Daoy (cell line): ENCODE measurements around the gene SND1. TPM values are rescaled to one million over a fixed set of nuclear protein-coding genes. Genes with fewer than 3 reads are reported as not detected.
"Not testable (repeated sequence)": the region's sequence is repeated elsewhere in the genome, so short reads cannot be mapped to it uniquely, and the experiment has no call there.

ENCODE experiments used
- DNase-seq: peaks from one replicate; pipeline ENCODE4 v3.0.0-alpha.2; 2015; ENCODE audit warnings: low read depth
- total RNA-seq: library from RNA; depleted of rRNA; stranded (reverse); fragments of >200 nt; shearing (Covaris generic); gene quantifications from 2 replicates; pipeline ENCODE4 v1.2.3, GENCODE V29; 2014

The SND1 gene
- total RNA-seq, 1 experiment from 2014 or later, result 229 TPM

DNA sequence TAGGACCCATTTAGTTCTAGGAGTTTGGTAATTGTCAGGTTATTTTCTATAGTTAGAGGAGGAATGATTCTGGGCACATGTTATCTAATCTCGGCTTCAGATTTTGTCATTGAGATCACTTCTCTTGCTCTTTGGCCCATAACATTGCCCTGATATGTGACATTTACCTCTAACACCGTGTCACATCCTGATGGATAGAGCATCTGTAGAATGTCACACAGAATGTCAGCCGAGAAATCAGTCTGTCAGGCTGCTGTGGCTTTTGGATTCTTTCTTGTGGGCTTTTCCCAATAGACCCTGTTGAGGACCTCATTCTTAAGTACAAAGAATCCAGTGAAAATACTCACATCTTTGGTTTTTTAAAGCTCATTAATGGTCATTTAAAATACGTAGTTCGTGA, 236.8 kb downstream of the SND1 start:
- DNase-seq, result no peak

GRCh38 chr7:127889677-127890076, 237.7 kb downstream of the SND1 start:
- DNase-seq, result no peak

GRCh38 chr7:127890726-127891125, 238.7 kb downstream of the SND1 start:
- DNase-seq, result no peak

GRCh38 chr7:127891144-127891543, 239.2 kb downstream of the SND1 start:
- no peak for DNase-seq

DNA sequence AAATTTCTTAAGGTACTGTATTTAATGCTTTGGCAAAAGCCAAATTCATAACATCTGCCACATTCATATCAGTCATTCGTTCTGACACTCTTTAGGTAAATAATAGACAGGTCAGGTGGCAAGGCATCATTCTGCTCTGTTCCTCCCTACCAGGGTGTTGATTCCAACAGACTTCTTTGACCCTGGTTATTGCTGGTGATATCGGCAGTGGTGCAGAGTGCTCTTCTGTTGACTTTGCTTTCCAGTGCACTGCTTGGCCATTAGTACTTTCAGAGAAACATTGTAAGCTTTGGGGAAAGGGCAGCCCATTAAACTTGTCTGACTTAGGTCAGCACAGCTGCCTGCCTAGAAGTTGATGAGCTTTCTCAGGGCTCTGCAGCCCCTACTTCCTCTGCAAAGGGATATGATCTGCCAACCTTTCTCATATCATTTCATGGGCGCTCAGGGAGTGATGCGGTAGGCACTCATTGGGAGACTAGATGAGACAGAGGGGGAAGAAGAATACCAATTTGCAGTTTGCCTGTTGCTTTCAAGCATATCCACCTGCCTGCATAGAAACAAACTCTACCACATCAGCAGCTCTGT, 240.0 kb downstream of the SND1 start:
- DNase-seq, result no peak

DNA sequence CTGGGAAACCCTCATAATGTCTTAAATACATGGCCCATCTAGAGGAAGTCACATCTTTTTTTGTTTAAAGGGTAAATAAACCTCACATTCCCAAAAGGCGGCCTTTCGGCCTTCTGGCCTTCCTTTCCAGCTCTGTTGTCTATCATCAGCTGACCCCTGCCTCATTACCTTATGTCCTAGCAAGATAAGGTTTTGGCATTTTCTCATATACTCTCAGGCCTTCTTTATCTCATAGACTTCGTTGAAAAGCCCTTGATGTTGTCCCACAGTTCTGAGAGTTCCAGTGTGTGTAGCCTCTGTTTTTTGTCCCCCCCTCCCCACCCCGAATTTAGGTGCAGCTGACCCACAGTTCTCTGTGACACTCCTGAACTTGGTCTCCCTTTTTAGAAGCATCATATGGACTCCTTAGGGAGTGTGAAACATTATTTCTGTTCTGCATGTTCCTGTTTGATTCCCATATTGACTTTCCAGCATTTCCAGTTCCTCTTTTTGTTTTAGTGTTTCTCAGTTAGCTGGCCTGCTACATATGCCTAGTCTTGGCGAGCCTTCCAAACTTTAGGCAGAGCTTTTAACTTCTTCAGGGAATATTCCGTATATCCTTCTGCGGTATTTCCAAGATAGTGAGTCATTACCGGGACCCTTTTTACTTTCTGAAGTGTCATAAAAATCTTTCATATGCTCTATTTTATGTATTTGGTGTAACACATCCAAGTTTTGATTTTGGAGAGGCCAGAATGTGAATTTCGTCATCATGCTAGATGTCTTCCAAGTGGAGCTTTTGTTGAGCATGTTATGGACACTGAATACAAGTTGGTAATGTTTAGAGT, 240.7 kb downstream of the SND1 start:
- no peak for DNase-seq

DNA sequence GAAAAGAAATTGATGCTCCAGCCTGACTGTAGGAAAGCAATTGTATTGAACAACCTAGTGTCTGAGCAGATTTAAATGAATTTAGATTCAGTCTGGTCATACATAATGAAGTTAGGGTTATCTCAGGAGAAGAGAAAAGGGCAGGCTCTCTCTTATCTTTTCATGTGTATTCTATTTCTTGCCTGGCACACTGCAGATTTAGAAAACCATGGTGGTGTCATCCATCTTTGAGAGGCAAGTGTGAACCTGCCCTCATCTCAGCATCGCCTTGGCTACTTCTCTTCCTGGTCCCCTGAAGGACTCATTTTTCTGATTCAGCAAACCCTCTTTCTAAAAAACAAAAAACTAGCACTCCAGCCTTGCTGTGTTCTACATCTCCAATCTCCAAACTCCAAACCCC, 241.6 kb downstream of the SND1 start:
- DNase-seq, result no peak

DNA sequence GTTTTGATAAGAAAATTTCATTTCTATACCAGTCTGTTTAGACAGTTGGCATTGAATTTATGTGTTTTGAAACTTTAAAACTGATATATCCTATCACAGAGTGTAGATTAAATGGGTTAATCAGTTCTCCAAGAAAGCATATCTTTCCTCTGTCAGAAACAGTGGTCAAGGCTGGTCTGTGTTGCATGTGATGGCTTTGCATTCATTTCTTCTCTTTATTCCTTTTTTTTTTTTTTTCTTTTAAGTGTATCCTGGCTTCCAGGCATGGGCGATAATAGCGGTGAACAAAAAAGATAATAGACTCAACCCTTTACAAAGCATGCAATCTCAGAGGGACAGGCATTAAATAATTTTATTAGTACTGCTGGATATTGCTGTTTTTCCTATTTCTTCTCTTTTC, 242.6 kb downstream of the SND1 start:
- no peak for DNase-seq

DNA sequence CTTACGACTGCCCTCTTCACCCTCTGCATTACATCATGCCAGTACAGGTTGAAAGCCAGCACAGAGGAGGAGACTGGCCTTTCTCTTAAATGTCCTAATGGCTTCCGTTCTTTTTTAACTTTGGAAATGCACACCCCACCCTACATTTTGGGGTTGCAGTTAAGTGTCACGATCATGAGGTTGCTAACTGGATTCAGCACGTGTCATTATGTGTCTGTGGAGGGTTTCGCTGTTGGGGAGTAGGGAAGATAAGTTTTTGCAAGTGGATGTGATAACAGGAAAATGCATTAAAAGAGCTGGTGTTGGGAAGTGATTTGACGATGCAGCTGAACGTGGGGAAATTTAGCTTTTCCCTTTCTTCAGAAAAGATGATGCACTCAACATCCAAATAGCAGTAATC, 243.4 kb downstream of the SND1 start:
- DNase-seq, result no peak

DNA sequence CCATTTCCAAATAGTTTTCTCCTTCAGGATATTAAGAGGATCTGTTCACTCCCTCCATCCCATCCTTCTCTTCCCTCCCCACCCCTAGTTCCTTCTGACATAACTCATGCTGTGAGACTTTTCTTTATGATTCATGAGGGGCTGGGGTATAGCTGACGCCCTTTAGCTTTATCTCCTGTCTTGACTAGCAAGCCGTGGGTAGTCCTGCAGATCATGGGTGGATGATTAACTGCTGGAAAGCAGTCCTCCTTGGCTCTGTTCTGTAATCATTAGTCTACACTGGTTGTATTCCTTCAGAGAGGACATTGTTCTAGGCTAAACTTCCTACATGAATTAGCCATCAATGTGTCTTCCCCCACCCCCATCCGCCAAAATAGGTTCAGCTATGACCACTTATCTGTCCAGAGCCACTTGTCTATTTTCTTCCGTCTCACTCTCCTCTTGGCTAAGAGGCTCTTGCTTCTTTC, 243.9 kb downstream of the SND1 start:
- no peak for DNase-seq

GRCh38 chr7:127896659-127897058, 244.7 kb downstream of the SND1 start:
- DNase-seq, result no peak

GRCh38 chr7:127897704-127898454, 245.9 kb downstream of the SND1 start:
- DNase-seq, result no peak

- DNase-seq, result no peak
Measured at GRCh38 chr7:127899411-127899810, 247.4 kb downstream of the SND1 start.

DNA sequence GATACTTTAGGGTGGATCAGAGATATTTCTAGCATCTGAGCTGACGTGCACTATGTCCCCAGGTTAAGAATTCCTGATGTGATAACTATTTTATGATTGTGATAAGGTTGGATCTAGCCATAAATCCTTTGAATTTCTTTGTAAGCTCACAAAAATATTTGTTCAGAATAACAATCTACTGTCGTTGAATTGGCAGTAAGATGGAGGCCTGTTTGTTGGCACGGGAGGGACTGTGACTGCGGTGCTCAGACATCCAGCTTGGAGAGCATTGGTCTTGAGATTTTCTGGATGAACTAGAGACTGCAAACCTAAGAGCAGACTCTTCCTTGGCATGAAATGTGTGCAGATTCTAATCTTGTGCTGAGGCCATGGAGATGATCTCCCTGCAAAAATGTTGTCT, 248.1 kb downstream of the SND1 start:
- no peak for DNase-seq

DNA sequence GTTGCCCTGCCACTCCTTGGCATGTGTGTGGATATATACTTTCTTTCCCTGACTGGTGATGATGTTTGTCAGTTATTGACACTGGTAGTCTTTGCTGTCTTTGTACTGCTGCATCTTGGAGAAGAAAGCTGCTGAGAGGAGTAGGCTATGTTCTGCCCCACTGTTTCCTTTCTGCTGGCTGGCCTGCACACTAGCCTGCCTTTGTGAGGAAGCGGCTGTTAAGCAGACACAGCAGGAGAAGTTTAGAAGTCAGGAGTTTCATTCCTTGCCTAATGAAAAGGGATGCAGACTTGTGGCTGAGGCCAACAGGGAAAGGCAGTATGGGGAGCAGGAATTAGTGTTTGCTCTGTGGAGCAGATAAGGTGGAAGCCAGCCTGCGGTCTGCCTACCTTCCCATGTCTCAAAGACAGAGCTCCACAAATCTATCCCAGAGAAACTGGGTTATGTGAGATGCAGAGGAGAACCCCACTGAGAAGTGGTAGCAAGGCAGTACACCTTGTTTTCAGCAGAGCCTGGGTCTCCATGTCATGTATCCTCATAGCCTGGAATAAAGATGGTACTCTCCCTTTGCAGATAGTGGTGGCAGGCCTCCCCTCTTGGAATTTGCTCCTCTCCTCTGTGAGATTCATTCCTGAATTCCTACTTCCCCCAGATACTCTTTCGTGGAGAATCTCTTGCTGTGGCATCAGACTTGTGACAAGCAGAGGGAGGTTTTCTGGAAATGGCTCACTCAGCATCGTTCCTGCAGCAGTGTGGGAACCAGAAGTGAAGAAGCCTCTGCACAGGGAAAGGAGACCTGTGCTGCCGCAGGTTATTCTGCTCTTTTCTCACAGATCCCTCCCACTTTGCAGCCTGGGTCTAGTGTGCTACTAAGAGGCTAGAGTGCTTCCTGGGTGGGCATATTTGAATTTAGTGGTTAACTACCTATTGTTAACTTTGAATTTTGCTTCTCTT, 249.0 kb downstream of the SND1 start:
- no peak for DNase-seq

- no peak for DNase-seq
Measured at GRCh38 chr7:127901895-127902703, 250.1 kb downstream of the SND1 start.

DNA sequence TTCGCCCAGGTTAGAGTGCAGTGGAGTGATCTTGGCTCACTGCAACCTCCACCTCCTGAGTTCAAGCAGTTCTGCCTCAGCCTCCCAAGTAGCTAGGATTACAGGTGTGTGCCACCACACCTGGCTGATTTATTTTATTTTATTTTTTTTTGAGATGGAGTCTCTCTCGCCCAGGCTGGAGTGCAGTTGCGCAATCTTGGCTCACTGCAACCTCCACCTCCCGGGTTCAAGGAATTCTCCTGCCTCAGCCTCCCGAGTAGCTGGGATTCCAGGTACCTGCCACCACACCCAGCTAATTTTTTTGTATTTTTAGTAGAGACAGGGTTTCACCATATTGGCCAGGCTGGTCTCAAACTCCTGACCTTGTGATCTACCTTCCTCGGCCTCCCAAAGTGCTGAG, 250.8 kb downstream of the SND1 start:
- not testable (repeated sequence) for DNase-seq

GRCh38 chr7:127903892-127904669, 252.1 kb downstream of the SND1 start:
- DNase-seq, result no peak

- DNase-seq, result no peak
Measured at GRCh38 chr7:127904670-127904985, 252.6 kb downstream of the SND1 start.

DNA sequence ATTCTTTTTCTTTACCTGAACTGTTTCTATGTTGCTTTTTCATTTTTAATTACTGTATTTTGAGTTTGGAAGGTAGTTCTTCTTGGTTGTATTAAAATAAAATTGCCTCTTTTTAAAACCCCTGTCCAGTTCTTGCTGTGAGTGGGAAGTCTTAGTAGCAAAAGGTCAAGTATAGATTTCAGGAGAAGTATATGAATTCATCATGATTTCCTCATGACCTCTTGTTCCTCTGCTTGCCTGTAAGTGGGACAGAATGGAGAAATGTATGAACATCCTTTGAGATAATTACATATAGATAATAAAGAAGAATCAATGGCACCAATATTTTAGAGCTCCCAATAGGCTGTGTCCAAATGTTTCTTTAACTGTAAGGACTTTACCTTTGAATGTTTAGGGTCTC, 253.0 kb downstream of the SND1 start:
- no peak for DNase-seq
